HepG2 (cell line): ENCODE measurements around the gene TMEM134. TPM values are rescaled to one million over a fixed set of nuclear protein-coding genes. Genes with fewer than 3 reads are reported as not detected.

Experiments used
- ATAC-seq: fragments of 200-7000 bp; cut with Tn5 transposase; 3 replicates; pipeline ENCODE4 v1.9.1; 2020; ENCODE audit warnings: mild to moderate bottlenecking, moderate library complexity
- BruUV-seq: library from RNA; stranded (reverse); fragments of 400-500 nt; replicated peaks from 2 replicates; lab custom pipeline; 2021; lab: Mats Ljungman, UMichigan
- CTCF ChIA-PET: fragments of 300-600 bp; formaldehyde crosslinking; extraction: SDS; loops from one replicate; lab custom pipeline; 2021; ENCODE audit warnings: low total read pairs, inconsistent platforms, low intra/inter-chr PET ratio; lab: Yijun Ruan, JAX
- POLR2A ChIA-PET: fragments of 350-600 bp; sonication (Branson Sonifier 250); formaldehyde crosslinking; loops from one replicate; lab custom pipeline; 2020; ENCODE audit warnings: antibody characterized with exemption, inconsistent platforms; lab: Yijun Ruan, JAX
- DNase-seq: peaks from one replicate; pipeline ENCODE4 v3.0.0-alpha.2; 2015; ENCODE audit warnings: low spot score
- FAIRE-seq: peaks from 3 replicates; lab custom pipeline; 2011; peaks lifted over from hg19 to GRCh38; lab: Jason Lieb, UNC
- H2AFZ ChIP-seq: one replicate; pipeline ENCODE4 v1.6.1; 2011; ENCODE audit warnings: low read length, inconsistent platforms
- H3K27ac ChIP-seq: fragments of 300-600 bp; 3 replicates; pipeline ENCODE4 v1.8.0; 2011; ENCODE audit warnings: mixed run types, mild to moderate bottlenecking, mixed read lengths, low read length, inconsistent platforms; ENCODE audit not compliant: insufficient read depth; ENCODE audit errors: extremely low read length
- H3K27me3 ChIP-seq, 2 experiments: fragments of 200-600 bp in 1 of 2; 2 replicates in 1 of 2; 3 replicates in 1 of 2; pipeline versions ENCODE4 v1.6.0 to v1.8.0; 2011; ENCODE audit warnings: low read length in 2 of 2, mild to moderate bottlenecking in 2 of 2, moderate library complexity in 2 of 2, inconsistent platforms in 1 of 2; ENCODE audit not compliant: insufficient read depth in 2 of 2, control insufficient read depth in 1 of 2
- H3K36me3 ChIP-seq, 2 experiments: fragments of 200-600 bp in 1 of 2; replicated peaks in 1 of 2; 2 replicates in 1 of 2; 3 replicates in 1 of 2; pipeline versions ENCODE4 v1.5.1 to v1.8.0; 2011; ENCODE audit warnings: low read length in 2 of 2, inconsistent platforms in 1 of 2; ENCODE audit not compliant: insufficient read depth in 2 of 2, control insufficient read depth in 1 of 2
- H3K4me1 ChIP-seq: 2 replicates; pipeline ENCODE4 v1.5.1; 2012; ENCODE audit warnings: low read length, inconsistent platforms; ENCODE audit not compliant: insufficient read depth
- H3K4me2 ChIP-seq: 2 replicates; pipeline ENCODE4 v1.6.0; 2011; ENCODE audit warnings: low read depth, low read length, inconsistent platforms
- H3K4me3 ChIP-seq, 3 experiments: fragments of 200-600 bp in 1 of 3; sonication (generic), shearing (Covaris generic) in 1 of 3; replicated peaks in 1 of 3; 2 replicates each; pipeline ENCODE4 v1.5.1; 2011 to 2016; ENCODE audit warnings: low read length in 3 of 3, inconsistent platforms in 2 of 3, low read depth in 2 of 3, mild to moderate bottlenecking in 2 of 3, control low read depth in 1 of 3, mixed read lengths in 1 of 3; ENCODE audit not compliant: insufficient read depth in 1 of 3
- H3K79me2 ChIP-seq: one replicate; pipeline ENCODE4 v1.6.1; 2011; ENCODE audit warnings: low read length, inconsistent platforms; ENCODE audit not compliant: insufficient read depth
- H3K9ac ChIP-seq: 2 replicates; pipeline ENCODE4 v1.6.0; 2011; ENCODE audit warnings: mild to moderate bottlenecking, low read depth, low read length, inconsistent platforms; ENCODE audit not compliant: insufficient read depth
- H3K9me3 ChIP-seq: 2 replicates; pipeline ENCODE4 v1.5.1; 2012; ENCODE audit warnings: mild to moderate bottlenecking, low read length
- H4K20me1 ChIP-seq: 2 replicates; pipeline ENCODE4 v1.6.0; 2011; ENCODE audit warnings: inconsistent platforms, mild to moderate bottlenecking, low read length, moderate library complexity; ENCODE audit not compliant: insufficient read depth
- ARHGAP35 ChIP-seq: sonication (generic); formaldehyde crosslinking; IDR thresholded peaks from 2 replicates; pipeline ENCODE4 v1.9.0; 2022; ENCODE audit warnings: mild to moderate bottlenecking, inconsistent platforms, moderate library complexity, missing genetic modification reagents, borderline replicate concordance
- DR1 ChIP-seq: sonication (generic); formaldehyde crosslinking; IDR thresholded peaks from 2 replicates; pipeline ENCODE4 v1.8.0; 2021; ENCODE audit warnings: mild to moderate bottlenecking, missing genetic modification reagents, inconsistent platforms
- ETV5 ChIP-seq: IDR thresholded peaks from 2 replicates; pipeline ENCODE4 v1.6.1; 2018; ENCODE audit warnings: missing biosample characterization, missing genetic modification reagents, inconsistent platforms, borderline replicate concordance
- FIP1L1 ChIP-seq: fragments of 200-400 bp; formaldehyde crosslinking; IDR thresholded peaks from 2 replicates; pipeline ENCODE4 v1.6.1; 2018; ENCODE audit warnings: low read depth, mild to moderate bottlenecking, low read length, moderate library complexity, borderline replicate concordance; ENCODE audit not compliant: insufficient read depth
- MAX ChIP-seq: IDR thresholded peaks from 2 replicates; pipeline ENCODE4 v1.6.1; 2012; ENCODE audit warnings: inconsistent platforms
- NFYC ChIP-seq: IDR thresholded peaks from 2 replicates; pipeline ENCODE4 v1.6.1; 2016; ENCODE audit warnings: missing genetic modification reagents, missing compliant biosample characterization
- PBX3 ChIP-seq: sonication (generic); formaldehyde crosslinking; IDR thresholded peaks from 2 replicates; pipeline ENCODE4 v1.8.1; 2023; ENCODE audit warnings: missing genetic modification reagents, inconsistent platforms, borderline replicate concordance
- UBTF ChIP-seq: sonication (generic); formaldehyde crosslinking; IDR thresholded peaks from 2 replicates; pipeline ENCODE4 v1.4.0; 2020; ENCODE audit warnings: mild to moderate bottlenecking, missing genetic modification reagents
- ZBTB43 ChIP-seq: sonication (generic); formaldehyde crosslinking; conservative IDR thresholded peaks from 2 replicates; pipeline ENCODE4 v1.4.0; 2020; ENCODE audit warnings: missing genetic modification reagents
- ZNF276 ChIP-seq: sonication (generic); formaldehyde crosslinking; IDR thresholded peaks from 2 replicates; pipeline ENCODE4 v1.4.0; 2020; ENCODE audit warnings: mild to moderate bottlenecking, low read depth, missing genetic modification reagents
- ZNF326 ChIP-seq: sonication (generic); formaldehyde crosslinking; IDR thresholded peaks from 2 replicates; pipeline ENCODE4 v1.4.0; 2020; ENCODE audit warnings: missing genetic modification reagents, borderline replicate concordance
- ZNF770 ChIP-seq: sonication (generic); formaldehyde crosslinking; IDR thresholded peaks from 2 replicates; pipeline ENCODE4 v1.5.0; 2020; ENCODE audit warnings: mild to moderate bottlenecking, missing genetic modification reagents
- ZSCAN22 ChIP-seq: sonication (generic); formaldehyde crosslinking; IDR thresholded peaks from 2 replicates; pipeline ENCODE4 v1.4.0; 2020; ENCODE audit warnings: mild to moderate bottlenecking, missing genetic modification reagents
- WGBS: methylation state at CpG from one replicate; pipeline ENCODE4 v1.1.6; 2017; ENCODE audit warnings: low lambda C conversion rate; 5-methylcytosine and 5-hydroxymethylcytosine counted together
- in situ Hi-C: cut with HindIII; loops from 2 replicates; pipeline ENCODE4 v1.10.0; 2017; ENCODE audit warnings: low pct_unique_long_range_greater_than_20kb; ENCODE audit not compliant: extremely low pct_ligation_motif_present
- intact Hi-C: fragments of 100-400 bp; cut with micrococcal nuclease; formaldehyde crosslinking; loops from one replicate; pipeline ENCODE4 v1.10.0; 2022; ENCODE audit not compliant: unreplicated experiment
- polyA plus RNA-seq, 8 experiments: library from polyadenylated mRNA; depleted of rRNA in 3 of 8; stranded (reverse) in 7 of 8; unstranded in 1 of 8; fragments of >200 nt; fragmentation: Illumina TruSeq in 4 of 8; extraction: Trizol in 4 of 8; gene quantifications; 2 replicates each; pipeline versions ENCODE4 v1.2.1 to v1.2.3, GENCODE V29; 2011 to 2016; ENCODE audit warnings: low read depth in 4 of 8, missing spikeins in 1 of 8, mixed read lengths in 1 of 8; ENCODE audit not compliant: insufficient read depth in 1 of 8
- total RNA-seq, 5 experiments: library from RNA; depleted of rRNA; stranded (reverse); fragments of >200 nt; fragmentation: Illumina TruSeq; extraction: Trizol; gene quantifications; 2 replicates each; pipeline ENCODE4 v1.2.3, GENCODE V29; 2016; ENCODE audit warnings: low read depth in 1 of 5

Gene TMEM134
- total and polyA plus RNA-seq, 2 of the 13 experiments (the other 11 are each of a cell fraction or from before 2014, with no cell fraction given), result 6.9 to 26.9 TPM

- no peak overlapping the region for H3K9ac ChIP-seq
- H3K36me3 ChIP-seq, result no peaks in the 10 kb centered on the region
- peaks cover 60% of the 10 kb centered on the region for H3K4me1 ChIP-seq
- TSS peak; percentile 59 for BruUV-seq
- H2AFZ ChIP-seq, result no peak overlapping the region
- intact Hi-C loops (no loop called here), in situ Hi-C loops (no loop called here)
- DNase-seq (no peak), FAIRE-seq (no peak), ATAC-seq (no peak)
- no peak overlapping the region; a peak in 1 of 6 replicates for H3K4me3 ChIP-seq
- H3K27ac ChIP-seq, result no peak overlapping the region
- peak overlapping the region; percentile 80 for H3K4me2 ChIP-seq
- ChIA-PET CTCF (no interaction called here), POLR2A (interaction anchor here (0.7 to 7.4 kb wide), 6 partner anchors 8 to 131 kb away, joined by 3 to 78 read pairs (median 4); partner anchors contain the start of genes AIP, PPP1CA, RAD9A and TBC1D10C)
- no peaks in the 10 kb centered on the region for H3K79me2 ChIP-seq
- WGBS, result 88% methylated on average over 10 of the region's 21 CpGs
- peaks cover 9 to 45% of the 10 kb centered on the region in 2 experiments; a peak in 4 of 5 replicates for H3K27me3 ChIP-seq
- no peaks in the 10 kb centered on the region for H3K9me3 ChIP-seq
- H4K20me1 ChIP-seq, result no peaks in the 10 kb centered on the region
- TF ChIP-seq ZBTB43 (no peak), ZSCAN22 (CRISPR knock-in tag) (no peak), ZNF770 (no peak), ETV5 (no peak), ARHGAP35 (CRISPR knock-in tag) (no peak), NFYC (no peak), ZNF276 (CRISPR knock-in tag) (no peak), PBX3 (CRISPR knock-in tag) (no peak), MAX (0 out of 2 replicates have a peak, but pooled peaks have one; percentile 16), ZNF326 (no peak), UBTF (CRISPR knock-in tag) (no peak), DR1 (no peak), FIP1L1 (no peak)
Measured at GRCh38 chr11:67419325-67420049, 49.6 kb downstream of the TMEM134 start.
